ENCODE data around the gene HSDL1. TPM values are rescaled to one million over a fixed set of nuclear protein-coding genes. Genes with fewer than 3 reads are reported as not detected.

HSDL1 gene
- total and polyA plus RNA-seq, 2 donors (not counting 3 experiments of a cell fraction or from before 2014, with no cell fraction given), result 19.9 to 27.9 TPM

GRCh38 chr16:84137769-84138357 is 7.1 kb downstream of the HSDL1 start:
- dilution Hi-C loops (cut with MboI; ENCODE audit: extremely low pct_ligation_motif_present, low sequenced_read_pairs), result no loop called here
- CTCF ChIA-PET, result no interaction called here
- no peak for TF ChIP-seq FOS (IDR thresholded peaks at IDR 0.05; ENCODE audit: borderline replicate concordance, insufficient read depth, low read length)
- TF ChIP-seq GATA2 (IDR thresholded peaks at IDR 0.05; ENCODE audit: insufficient read depth, insufficient read length, low read depth, low read length), result no peak
- TF ChIP-seq POLR2A (IDR thresholded peaks at IDR 0.05; ENCODE audit: low read depth, low read length), result no peak
- no peak for TF ChIP-seq EZH2 (IDR thresholded peaks at IDR 0.05; ENCODE audit: borderline replicate concordance, low read depth, low read length, severe bottlenecking)
- TF ChIP-seq JUN (IDR thresholded peaks at IDR 0.05; ENCODE audit: borderline replicate concordance, insufficient read depth, insufficient read length, low read depth), result no peak

GRCh38 chr16:84137287-84137686 is 7.7 kb downstream of the HSDL1 start:
- intact Hi-C loops (cut with micrococcal nuclease), result no loop called here
- Histone ChIP-seq H3K4me3 (replicated peaks in 1 of 3; ENCODE audit: insufficient read depth in 1 of 3, low read depth in 1 of 3, low read length in 3 of 3) (no peak overlapping the region), H3K27me3 (ENCODE audit: control insufficient read depth in 2 of 2, insufficient read depth in 2 of 2, low read length in 2 of 2) (no peaks in the 10 kb centered on the region), H3K9ac (replicated peaks; ENCODE audit: extremely low read depth, insufficient read depth, low read length) (no peak overlapping the region), H3K27ac (ENCODE audit: insufficient read depth, low read depth, low read length) (no peak overlapping the region), H3K9me3 (replicated peaks; ENCODE audit: control insufficient read depth, insufficient read depth, low read length) (no peaks in the 10 kb centered on the region), H3K4me1 (ENCODE audit: control insufficient read depth, extremely low read depth, insufficient read depth, low read length) (no peaks in the 10 kb centered on the region), H3K4me2 (ENCODE audit: insufficient read depth, low read length) (no peak overlapping the region), H3K79me2 (ENCODE audit: control insufficient read depth, insufficient read depth, low read length) (peaks cover 16% of the 10 kb centered on the region), H3K9me1 (replicated peaks; ENCODE audit: control insufficient read depth, extremely low read depth, insufficient read depth, low read length) (no peaks in the 10 kb centered on the region), H4K20me1 (replicated peaks; ENCODE audit: control insufficient read depth, extremely low read depth, insufficient read depth, low read length) (peaks cover 2% of the 10 kb centered on the region), H2AFZ (ENCODE audit: low read depth, low read length) (no peak overlapping the region), H3K36me3 (ENCODE audit: control insufficient read depth in 2 of 2, extremely low read depth in 1 of 2, insufficient read depth in 2 of 2, low read length in 2 of 2) (no peaks in the 10 kb centered on the region)
- ChIA-PET CTCF (no interaction called here), POLR2A (no interaction called here)
- FAIRE-seq, result no peak
- DNase-seq (ENCODE audit: low read depth, low spot score), result no peak
- BruUV-seq (replicated peaks), result no TSS peak
- no peak for TF ChIP-seq FOS (IDR thresholded peaks at IDR 0.05; ENCODE audit: borderline replicate concordance, insufficient read depth, low read length)
- TF ChIP-seq CTCF (IDR thresholded peaks at IDR 0.05; ENCODE audit: extremely low read depth in 1 of 2, insufficient read depth in 1 of 2, low read depth in 1 of 2, low read length in 2 of 2), result no peak
- no peak for TF ChIP-seq MAX (IDR thresholded peaks at IDR 0.05; ENCODE audit: insufficient read depth, insufficient read length)
- dilution Hi-C loops (cut with MboI; ENCODE audit: extremely low pct_ligation_motif_present, low sequenced_read_pairs), result no loop called here

More at GRCh38 chr16:84137769-84138357, 7.1 kb downstream of the HSDL1 start:
- BruUV-seq (replicated peaks), result no TSS peak
- Histone ChIP-seq H3K4me2 (ENCODE audit: insufficient read depth, low read length) (no peak overlapping the region), H4K20me1 (replicated peaks; ENCODE audit: control insufficient read depth, extremely low read depth, insufficient read depth, low read length) (peaks cover 5% of the 10 kb centered on the region), H3K27ac (ENCODE audit: insufficient read depth, low read depth, low read length) (no peak overlapping the region), H3K36me3 (ENCODE audit: control insufficient read depth in 2 of 2, extremely low read depth in 1 of 2, insufficient read depth in 2 of 2, low read length in 2 of 2) (no peaks in the 10 kb centered on the region), H3K27me3 (ENCODE audit: control insufficient read depth in 2 of 2, insufficient read depth in 2 of 2, low read length in 2 of 2) (no peaks in the 10 kb centered on the region), H3K9ac (replicated peaks; ENCODE audit: extremely low read depth, insufficient read depth, low read length) (no peak overlapping the region), H3K4me3 (replicated peaks in 1 of 3; ENCODE audit: insufficient read depth in 1 of 3, low read depth in 1 of 3, low read length in 3 of 3) (no peak overlapping the region), H3K9me3 (replicated peaks; ENCODE audit: control insufficient read depth, insufficient read depth, low read length) (no peaks in the 10 kb centered on the region), H3K9me1 (replicated peaks; ENCODE audit: control insufficient read depth, extremely low read depth, insufficient read depth, low read length) (no peaks in the 10 kb centered on the region), H3K4me1 (ENCODE audit: control insufficient read depth, extremely low read depth, insufficient read depth, low read length) (no peaks in the 10 kb centered on the region), H3K79me2 (ENCODE audit: control insufficient read depth, insufficient read depth, low read length) (peaks cover 20% of the 10 kb centered on the region), H2AFZ (ENCODE audit: low read depth, low read length) (no peak overlapping the region)
- DNase-seq (ENCODE audit: low read depth, low spot score) (no peak), FAIRE-seq (no peak)
- intact Hi-C loops (cut with micrococcal nuclease), result no loop called here
- POLR2A ChIA-PET, result no interaction called here
